Effector memory CD4-positive, alpha-beta T cell (primary cell): ENCODE measurements around the gene PLXNA1.

Experiments used
- DNase-seq, 3 donors: peaks; one replicate each; pipeline ENCODE4 v3.0.0-alpha.2; 2020
- H3K27ac ChIP-seq: 2 replicates; pipeline ENCODE4 v1.7.0; 2013; ENCODE audit warnings: mild to moderate bottlenecking, low read length, moderate library complexity; ENCODE audit not compliant: insufficient read depth, poor library complexity, severe bottlenecking
- H3K27me3 ChIP-seq: replicated peaks from 2 replicates; pipeline ENCODE4 v1.7.0; 2013; ENCODE audit warnings: mild to moderate bottlenecking, low read length; ENCODE audit not compliant: insufficient read depth, control insufficient read depth, poor library complexity, severe bottlenecking
- H3K36me3 ChIP-seq: 2 replicates; pipeline ENCODE4 v1.7.0; 2013; ENCODE audit warnings: mild to moderate bottlenecking, low read length, moderate library complexity; ENCODE audit not compliant: control insufficient read depth, insufficient read depth
- H3K4me1 ChIP-seq: 2 replicates; pipeline ENCODE4 v1.7.0; 2013; ENCODE audit warnings: low read length, mild to moderate bottlenecking; ENCODE audit not compliant: control insufficient read depth, insufficient read depth, poor library complexity, severe bottlenecking
- H3K4me3 ChIP-seq: 2 replicates; pipeline ENCODE4 v1.7.0; 2013; ENCODE audit warnings: low read length, low read depth, mild to moderate bottlenecking; ENCODE audit not compliant: insufficient read depth, poor library complexity, severe bottlenecking
- H3K9me3 ChIP-seq: 2 replicates; pipeline ENCODE4 v1.7.0; 2013; ENCODE audit warnings: mild to moderate bottlenecking, low read length, moderate library complexity; ENCODE audit not compliant: control insufficient read depth
- total RNA-seq, 3 donors: gene quantifications; one replicate each; lab custom pipeline; 2026; lab: John Stamatoyannopoulos, UW

The PLXNA1 gene
- 51.7 to 54.6 (median 52.6) reads per million in 3 donors for total RNA-seq

GRCh38 chr3:126982471-126983175 is at the start of gene PLXNA1:
Gene PLXNA1 (plus strand): TSS chr3:126983115. CDS start chr3:126988594, 5,479 bp downstream.
- DNase-seq = peak; percentile 82 to 86 (median 84)
- H3K9me3 ChIP-seq = no peaks in the 10 kb centered on the region

GRCh38 chr3:126934031-126934531 is 48.8 kb upstream of the PLXNA1 start:
- Histone ChIP-seq H3K36me3 (no peaks in the 10 kb centered on the region), H3K27me3 (no peaks in the 10 kb centered on the region), H3K27ac (no peak overlapping the region), H3K4me3 (no peak overlapping the region), H3K9me3 (no peaks in the 10 kb centered on the region), H3K4me1 (no peaks in the 10 kb centered on the region)
- no peak for DNase-seq

More at GRCh38 chr3:126982471-126983175, at the start of gene PLXNA1:
- peak within 1 kb of the TSS; percentile 63 for H3K4me3 ChIP-seq
- H3K36me3 ChIP-seq = no peaks in the 10 kb centered on the region
- H3K27ac ChIP-seq = peak within 1 kb of the TSS; percentile 83
- H3K4me1 ChIP-seq = peaks cover 18% of the 10 kb centered on the region
- H3K27me3 ChIP-seq = no peaks in the 10 kb centered on the region

- DNase-seq = no peak
- Histone ChIP-seq H3K36me3 (no peaks in the 10 kb centered on the region), H3K4me1 (no peaks in the 10 kb centered on the region), H3K4me3 (no peak overlapping the region), H3K9me3 (no peaks in the 10 kb centered on the region), H3K27ac (no peak overlapping the region), H3K27me3 (no peaks in the 10 kb centered on the region)
Observed at GRCh38 chr3:126934991-126935390, 47.9 kb upstream of the PLXNA1 start.

- H3K4me1 ChIP-seq = no peaks in the 10 kb centered on the region
- no peak overlapping the region for H3K27ac ChIP-seq
- DNase-seq = no peak
- no peak overlapping the region for H3K4me3 ChIP-seq
- H3K36me3 ChIP-seq = no peaks in the 10 kb centered on the region
- no peaks in the 10 kb centered on the region for H3K9me3 ChIP-seq
- H3K27me3 ChIP-seq = no peaks in the 10 kb centered on the region
Observed at GRCh38 chr3:126935756-126936509, 47.0 kb upstream of the PLXNA1 start.

- Histone ChIP-seq H3K27me3 (no peaks in the 10 kb centered on the region), H3K27ac (no peak overlapping the region), H3K4me1 (no peaks in the 10 kb centered on the region), H3K9me3 (no peaks in the 10 kb centered on the region), H3K36me3 (no peaks in the 10 kb centered on the region), H3K4me3 (no peak overlapping the region)
- DNase-seq = no peak
Observed at GRCh38 chr3:126936853-126937425, 46.0 kb upstream of the PLXNA1 start.

GRCh38 chr3:126937533-126937932 is 45.4 kb upstream of the PLXNA1 start:
- no peak for DNase-seq
- H3K9me3 ChIP-seq = no peaks in the 10 kb centered on the region
- H3K27me3 ChIP-seq = no peaks in the 10 kb centered on the region
- no peak overlapping the region for H3K4me3 ChIP-seq
- no peaks in the 10 kb centered on the region for H3K36me3 ChIP-seq
- no peak overlapping the region for H3K27ac ChIP-seq
- no peaks in the 10 kb centered on the region for H3K4me1 ChIP-seq

GRCh38 chr3:126937973-126938372 is 44.9 kb upstream of the PLXNA1 start:
- H3K27ac ChIP-seq = no peak overlapping the region
- H3K36me3 ChIP-seq = no peaks in the 10 kb centered on the region
- H3K27me3 ChIP-seq = no peaks in the 10 kb centered on the region
- no peak overlapping the region for H3K4me3 ChIP-seq
- no peak for DNase-seq
- no peaks in the 10 kb centered on the region for H3K9me3 ChIP-seq
- H3K4me1 ChIP-seq = no peaks in the 10 kb centered on the region

GRCh38 chr3:126938520-126939337 is 44.2 kb upstream of the PLXNA1 start:
- H3K4me1 ChIP-seq = no peaks in the 10 kb centered on the region
- H3K9me3 ChIP-seq = no peaks in the 10 kb centered on the region
- no peaks in the 10 kb centered on the region for H3K36me3 ChIP-seq
- no peaks in the 10 kb centered on the region for H3K27me3 ChIP-seq
- no peak overlapping the region for H3K4me3 ChIP-seq
- no peak overlapping the region for H3K27ac ChIP-seq
- DNase-seq = no peak

GRCh38 chr3:126939338-126939718 is 43.6 kb upstream of the PLXNA1 start:
- Histone ChIP-seq H3K9me3 (no peaks in the 10 kb centered on the region), H3K27ac (no peak overlapping the region), H3K36me3 (no peaks in the 10 kb centered on the region), H3K27me3 (no peaks in the 10 kb centered on the region), H3K4me3 (no peak overlapping the region), H3K4me1 (no peaks in the 10 kb centered on the region)
- no peak for DNase-seq
